DLD1 (cell line): ENCODE measurements around the gene PROKR2.

Source experiments
- in situ Hi-C: cut with HindIII; loops from 2 replicates; pipeline ENCODE4 v1.10.0; 2017; ENCODE audit warnings: low sequenced_read_pairs

PROKR2 gene

DNA sequence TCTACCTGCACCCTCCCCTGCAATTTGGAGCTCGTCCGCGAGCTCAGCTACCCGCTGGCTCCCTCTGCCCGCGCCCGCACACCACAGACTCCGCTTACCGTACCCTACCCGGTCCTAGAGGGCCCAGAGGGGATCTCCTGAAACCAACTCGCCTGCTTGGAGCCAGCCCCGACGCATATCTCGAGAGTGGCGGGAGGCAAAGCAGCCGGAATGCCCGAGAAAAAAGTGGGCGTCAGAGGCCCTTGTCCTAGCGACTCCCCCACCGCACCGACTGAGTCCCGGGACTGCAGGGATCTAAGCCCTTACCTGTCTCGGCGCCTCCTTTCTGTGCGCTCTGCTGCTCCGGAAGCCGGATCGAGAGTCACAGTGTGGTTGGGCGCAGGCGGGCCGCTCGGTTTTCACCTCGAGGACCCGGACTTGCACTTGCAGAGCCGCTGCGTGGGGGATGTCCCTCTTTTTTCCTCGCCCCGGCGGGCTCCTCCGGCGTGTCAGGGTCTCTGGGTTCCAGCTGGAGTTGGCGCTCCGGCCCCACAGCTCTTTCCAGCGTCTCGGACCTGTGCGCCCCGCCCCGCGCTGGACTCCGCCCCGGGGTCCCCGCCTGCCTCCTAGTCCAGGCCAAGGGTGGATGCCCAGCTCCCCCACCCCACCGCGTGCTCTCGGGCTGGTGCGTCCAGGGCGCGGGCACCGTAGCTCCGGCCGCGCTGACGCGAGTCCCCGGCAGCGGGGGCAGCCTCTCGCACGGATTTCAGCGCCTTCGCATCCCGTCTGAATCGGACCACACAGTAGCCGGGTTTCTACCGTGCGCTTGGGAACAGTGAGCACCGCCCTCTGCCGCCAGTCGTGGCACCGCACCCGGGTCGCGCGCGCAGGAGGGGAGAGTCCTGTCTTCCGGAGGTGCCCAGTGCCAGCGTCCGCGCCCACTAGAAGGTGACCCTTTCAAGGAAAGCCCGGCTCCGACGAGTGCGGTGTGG is at the start of gene PROKR2:
PROKR2 (minus strand) TSS at position 767 of the 971 bp plus-strand sequence. CDS start 2,585 bp downstream, outside the sequence.
- in situ Hi-C loops, result no loop called here

DNA sequence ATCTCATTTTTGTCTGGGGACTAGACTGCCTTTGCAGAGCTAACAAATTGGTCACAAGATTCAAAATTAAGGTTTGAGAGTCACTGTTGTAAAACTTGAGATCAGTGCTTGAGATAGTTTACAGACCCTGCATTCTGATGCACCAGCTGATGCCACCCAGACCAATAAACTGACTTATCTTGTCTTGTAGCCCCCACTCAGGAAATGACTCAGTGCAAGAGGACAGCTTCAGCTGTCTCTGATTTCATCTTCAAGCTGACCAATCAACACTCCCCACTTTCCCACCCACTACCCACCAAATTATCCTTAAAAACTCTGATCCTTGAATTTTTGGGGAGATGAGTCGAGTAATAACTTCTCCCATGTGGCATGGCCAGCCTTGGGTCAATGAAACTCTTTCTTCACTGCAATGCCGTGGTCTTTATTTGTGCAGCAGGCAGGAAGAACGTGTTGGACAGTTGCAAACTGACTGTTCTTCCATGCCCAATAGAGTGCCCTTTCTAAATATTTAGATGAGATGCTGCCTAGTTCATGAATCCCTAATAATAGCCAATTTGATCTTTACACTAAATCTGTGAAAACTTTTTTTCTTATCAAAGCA is 48.3 kb upstream of the PROKR2 start:
- in situ Hi-C loops, result no loop called here

DNA sequence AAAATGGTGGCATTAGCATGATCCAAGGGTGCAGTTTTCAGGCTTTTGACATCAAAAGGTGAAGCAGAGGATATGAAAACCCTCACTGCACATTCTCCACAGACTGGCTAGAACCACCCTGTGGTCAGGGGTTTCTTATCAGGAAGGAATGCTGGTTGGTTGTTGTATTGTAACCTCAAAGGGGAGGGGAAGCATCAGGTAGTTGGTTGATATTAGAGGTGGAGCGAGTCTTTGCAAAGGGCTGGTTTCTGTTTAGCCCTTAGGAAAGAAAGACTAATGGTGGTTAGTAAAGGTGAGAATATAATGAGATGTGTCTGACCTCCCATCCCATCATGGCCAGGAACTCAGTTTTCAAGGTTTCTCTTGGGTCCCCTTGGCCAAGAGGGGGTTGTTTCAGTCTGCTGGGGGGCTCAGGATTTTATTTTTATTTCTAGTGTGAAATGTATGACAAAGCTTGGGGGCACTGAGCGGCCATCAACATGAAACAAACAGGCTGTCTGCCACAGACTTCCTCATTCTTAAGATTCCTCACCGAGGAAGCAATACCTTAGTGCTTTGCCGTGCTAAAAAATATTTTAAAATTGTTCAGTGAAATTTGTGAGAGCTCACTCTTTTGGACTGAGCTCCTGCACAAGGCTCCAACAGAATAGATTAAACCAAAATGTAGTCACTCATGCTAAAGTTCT is 47.5 kb upstream of the PROKR2 start:
- in situ Hi-C loops, result no loop called here

DNA sequence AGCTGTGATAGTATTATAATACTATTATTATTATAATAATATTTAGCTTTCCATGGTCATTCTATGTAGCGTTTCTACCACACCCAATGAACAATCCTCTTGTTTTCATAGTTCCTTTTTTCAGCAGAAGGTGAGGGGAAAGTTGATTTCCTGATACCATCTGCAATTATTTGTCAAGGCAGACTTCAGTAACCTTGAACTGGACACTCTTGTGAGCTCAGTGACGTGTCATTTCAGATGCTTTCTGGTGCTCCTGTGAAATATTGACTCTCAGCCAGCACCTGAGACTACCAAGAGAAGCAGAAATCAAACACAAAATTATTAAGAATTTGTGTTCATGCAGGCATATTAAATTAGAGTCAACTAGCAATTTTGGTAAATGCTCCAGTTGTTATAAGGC is 46.0 kb upstream of the PROKR2 start:
- in situ Hi-C loops, result no loop called here

DNA sequence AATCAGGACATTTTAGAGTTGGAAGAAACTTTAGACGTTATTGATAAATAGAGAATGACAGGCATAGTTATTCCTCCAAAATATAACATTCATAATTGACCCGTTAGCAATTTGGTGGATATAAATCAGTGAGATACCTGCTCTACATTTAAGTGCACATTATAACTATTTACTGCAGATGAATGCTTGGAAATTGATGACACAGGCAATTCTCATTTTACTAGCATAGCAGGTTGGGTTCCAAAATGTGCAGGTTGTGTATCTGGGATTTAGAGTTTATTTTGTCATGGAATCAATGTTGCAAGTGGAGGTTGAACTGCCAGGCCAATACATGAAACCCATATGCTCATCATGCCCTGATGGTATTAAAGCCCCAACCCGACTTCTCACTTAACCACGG is 44.4 kb upstream of the PROKR2 start:
- in situ Hi-C loops, result no loop called here

DNA sequence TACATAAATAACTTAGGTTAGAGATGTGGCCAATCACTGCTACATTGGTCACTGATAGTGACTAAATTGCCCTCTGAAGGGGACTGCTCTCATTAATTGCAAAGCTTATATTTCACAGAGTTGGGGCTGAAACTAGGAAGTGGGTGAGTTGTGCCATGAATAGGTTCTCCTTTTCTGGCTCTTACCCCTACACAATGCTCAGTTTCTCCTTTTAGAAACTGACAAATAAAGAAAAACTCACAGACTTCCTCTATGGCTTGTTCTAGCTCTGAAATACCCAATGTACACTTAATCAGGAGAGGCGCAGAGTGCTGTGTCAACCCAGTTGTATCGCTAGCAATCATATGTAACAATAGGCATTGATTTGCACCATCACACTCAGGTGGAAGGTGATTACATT is 41.2 kb upstream of the PROKR2 start:
- in situ Hi-C loops, result no loop called here

DNA sequence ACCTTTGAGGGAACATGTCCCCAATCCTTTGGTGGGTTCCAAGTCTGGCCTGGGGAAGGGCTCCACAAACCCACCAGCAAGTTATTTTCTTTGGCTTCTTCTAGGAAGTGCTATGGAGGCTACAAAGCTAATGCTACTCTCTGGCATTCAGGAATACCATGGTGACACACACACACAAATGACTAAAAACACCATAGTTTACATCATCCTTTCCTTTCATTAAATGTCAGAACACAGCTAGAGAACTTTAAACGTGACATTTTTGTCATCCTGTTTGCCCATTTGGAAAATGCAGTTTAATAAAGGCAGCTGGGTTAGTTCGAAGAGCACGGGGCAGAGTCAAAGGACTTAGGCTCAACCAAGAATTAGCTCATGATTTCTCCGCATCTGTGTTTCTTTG is 40.2 kb upstream of the PROKR2 start:
- in situ Hi-C loops, result no loop called here

DNA sequence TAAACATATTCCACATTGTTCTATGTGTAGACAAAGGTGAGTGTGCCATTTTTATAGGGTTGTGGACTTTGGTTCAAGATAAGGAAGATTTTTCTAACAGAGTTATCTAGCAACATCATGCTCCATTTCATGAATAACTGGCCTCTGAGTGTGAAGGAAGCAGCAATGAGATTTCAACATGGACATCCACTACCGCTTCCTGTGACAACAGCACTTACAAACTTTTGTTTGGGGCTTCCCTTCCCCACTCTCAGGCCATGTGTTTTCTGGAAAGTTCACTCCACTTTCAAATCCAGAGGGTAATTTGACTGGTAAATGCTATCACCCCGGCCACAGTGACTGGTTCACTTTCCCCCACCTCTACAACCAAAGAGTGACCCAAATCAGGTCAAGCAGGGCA is 38.1 kb upstream of the PROKR2 start:
- in situ Hi-C loops, result no loop called here

DNA sequence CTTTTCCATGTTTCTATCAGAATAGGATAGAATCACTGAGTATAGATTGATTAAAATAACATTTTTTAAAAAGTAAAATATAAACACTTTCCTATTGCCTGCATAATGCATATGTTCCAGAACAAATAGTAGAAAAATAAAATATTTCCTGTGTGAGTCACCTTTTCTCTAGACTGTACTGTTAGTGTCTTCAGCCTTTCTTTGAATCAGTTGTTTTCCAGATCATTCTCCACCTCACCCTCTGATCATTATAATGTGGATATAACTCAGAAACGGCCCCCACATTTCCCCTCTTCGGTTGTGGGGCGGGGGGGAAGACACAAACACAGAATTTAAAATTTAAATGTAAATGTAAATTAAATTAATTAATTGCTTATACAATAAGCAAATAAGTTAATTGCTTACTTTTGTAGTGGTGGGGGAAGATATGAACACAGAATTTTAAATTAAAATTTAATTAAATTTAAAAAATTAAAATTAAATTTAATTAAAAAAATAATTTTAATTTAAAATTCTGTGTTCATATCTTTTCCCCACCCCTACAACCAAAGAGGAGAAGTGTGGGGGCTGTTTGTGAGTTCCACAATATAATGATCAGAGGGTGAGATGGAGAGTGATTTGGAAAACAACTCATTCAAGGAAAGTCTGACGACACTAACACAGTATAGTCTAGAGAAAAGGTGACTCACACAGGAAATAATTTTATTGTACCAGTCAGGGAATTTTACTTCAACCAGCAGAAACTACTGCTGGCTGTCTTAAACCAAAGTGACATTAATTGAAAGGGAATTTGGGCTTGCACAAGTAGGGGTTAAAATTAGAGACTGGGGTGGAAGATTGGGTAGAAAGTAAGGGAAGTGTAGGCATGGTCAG is 37.1 kb upstream of the PROKR2 start:
- in situ Hi-C loops, result no loop called here

DNA sequence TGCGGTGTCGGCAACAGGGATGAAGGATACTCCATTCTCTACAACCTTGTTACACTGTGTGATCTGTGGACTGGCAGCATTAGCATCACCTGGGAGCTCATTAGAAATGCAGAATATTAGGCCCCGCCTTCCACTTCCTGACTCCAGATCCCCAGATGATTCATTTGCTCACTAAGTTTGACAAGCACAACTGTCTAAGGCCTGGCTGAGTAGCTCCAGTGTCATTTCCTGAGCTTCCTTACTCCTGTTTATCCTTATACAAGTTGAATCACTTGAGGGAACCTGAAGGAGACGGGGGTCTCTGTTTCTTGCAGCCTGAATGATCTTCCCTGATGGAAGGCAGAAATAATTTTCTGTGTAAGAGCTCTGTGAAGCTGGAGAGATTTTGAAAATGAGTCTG is 32.7 kb upstream of the PROKR2 start:
- in situ Hi-C loops, result no loop called here

DNA sequence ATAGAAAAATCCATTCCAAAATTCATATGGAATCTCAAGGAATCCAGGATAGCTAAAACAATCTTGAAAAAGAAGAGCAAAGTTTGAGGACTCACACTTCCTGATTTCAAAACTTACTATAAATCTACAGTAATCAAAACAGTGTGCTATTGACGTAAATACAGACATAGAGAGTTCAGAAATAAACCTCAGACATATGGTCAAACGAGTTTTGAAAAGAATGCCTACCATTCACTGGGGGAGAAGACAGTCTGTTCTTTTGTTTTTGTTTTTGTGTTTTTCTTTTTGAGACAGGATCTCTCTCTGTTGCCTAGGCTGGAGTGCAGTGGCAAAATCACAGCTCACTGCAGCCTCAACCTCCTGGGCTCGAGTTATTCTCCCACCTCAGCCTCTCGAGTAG is 25.3 kb upstream of the PROKR2 start:
- in situ Hi-C loops, result no loop called here

DNA sequence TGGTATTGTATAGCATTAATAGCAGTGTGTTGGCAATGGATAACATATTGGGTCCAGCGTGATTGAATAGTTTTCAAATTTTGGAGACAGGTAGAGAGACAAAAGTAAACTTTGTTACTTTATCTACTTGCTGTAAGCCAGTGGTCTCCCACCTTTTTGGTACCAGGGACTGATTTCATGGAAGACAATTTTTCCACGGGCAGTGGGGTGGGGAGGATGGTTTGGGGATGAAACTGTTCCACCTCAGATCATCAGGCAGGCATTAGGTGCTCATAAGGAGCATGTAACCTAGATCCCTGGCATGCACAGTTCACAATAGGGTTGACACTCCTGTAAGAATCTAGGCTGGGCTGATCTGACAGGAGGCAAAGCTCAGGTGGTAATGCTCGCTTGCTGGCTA is 14.6 kb upstream of the PROKR2 start:
- in situ Hi-C loops, result no loop called here

DNA sequence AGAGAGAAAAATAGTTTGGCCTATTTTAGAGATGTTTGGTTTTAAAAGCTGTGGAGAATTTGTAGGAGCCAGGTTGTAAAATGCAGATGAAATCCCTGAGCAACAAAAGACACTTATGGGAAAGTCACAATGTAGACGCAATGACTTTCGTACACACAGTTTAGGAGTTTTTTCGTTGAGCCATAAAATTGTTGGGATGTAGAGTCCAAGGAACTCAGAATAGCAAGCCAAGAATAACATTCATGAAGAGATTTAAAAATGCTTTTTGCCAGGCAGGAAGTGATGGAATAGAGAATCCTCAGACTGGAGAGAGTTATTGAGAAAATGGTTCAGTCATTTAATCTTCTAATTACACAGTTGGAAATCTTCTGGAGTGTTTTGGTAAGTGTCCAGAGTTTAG is 11.5 kb upstream of the PROKR2 start:
- in situ Hi-C loops, result no loop called here

DNA sequence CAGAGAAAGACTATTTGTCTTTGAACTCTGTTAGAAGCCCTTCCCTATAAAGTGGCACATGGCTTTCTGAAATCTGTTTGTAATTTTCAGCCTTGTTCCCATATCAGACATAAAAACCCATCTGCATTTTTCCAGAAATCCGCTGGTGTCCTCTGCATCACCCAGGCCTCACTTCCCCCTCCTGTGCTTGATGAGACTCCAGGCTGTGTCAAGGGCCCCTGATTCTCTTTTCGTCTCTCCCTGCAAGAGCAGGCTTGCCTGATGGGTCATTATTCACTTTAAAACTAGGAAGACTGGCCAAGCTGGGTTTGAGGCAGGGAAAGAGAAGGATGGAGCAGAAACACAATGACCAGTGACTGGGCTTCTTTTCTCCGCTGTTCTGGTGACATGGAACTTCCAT is 10.6 kb upstream of the PROKR2 start:
- in situ Hi-C loops, result no loop called here

DNA sequence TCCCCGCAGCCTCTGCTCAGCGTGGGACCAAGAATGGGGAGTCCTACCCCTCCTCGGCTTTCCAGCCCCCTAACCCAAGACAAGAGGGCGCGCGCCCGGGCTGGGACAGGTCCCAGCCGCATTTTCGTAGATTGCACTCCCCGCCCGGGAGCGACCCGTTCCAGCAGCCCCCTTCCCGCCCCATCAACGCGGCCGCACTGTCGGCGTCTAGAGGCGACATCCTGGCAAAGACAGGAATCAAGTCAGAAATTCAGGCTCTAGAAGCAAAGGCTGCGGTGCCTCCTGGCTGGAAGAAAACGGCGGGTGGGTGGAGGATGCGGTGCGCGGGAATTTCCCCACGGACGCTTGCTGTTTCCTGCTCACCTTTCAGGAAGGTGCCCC is 957 bp downstream of the PROKR2 start:
- in situ Hi-C loops, result no loop called here

DNA sequence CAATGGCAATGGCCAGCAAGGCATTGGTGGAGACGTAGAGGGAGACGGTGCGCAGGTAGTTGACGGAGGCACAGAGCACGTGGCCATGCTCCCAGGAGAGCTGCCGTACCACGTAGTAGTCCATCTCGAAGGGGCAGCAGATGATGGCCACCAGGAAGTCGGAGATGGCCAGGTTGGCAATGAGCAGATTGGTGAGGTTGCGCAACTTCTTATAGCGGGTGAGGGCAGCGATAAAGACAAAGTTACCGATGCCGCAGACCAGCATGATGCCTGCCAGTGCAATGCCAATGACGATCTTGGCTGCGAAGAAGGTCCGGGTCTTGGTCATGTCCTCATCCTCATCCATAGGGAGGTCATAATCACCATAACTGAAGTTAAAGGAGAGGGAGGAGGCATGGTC is 2.8 kb downstream of the PROKR2 start:
- in situ Hi-C loops, result no loop called here

DNA sequence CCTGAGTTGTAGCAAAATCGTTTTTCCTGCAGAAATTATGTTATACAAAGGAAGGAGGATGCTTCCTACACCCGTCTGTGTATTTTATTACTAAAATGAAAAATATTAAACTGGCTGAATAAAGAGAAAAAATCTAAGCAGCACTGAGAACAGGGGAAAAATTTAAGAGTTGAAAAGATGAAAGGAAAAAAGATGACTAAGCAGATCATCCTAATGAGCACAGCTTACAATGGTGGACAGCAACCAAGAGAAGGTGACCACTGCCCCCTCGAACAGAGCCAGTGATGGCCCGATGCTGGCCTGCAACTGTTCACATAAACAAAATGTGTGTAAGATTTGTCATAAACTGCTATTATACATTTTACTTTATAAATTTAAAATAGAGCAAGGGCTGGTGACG is 4.2 kb downstream of the PROKR2 start:
- in situ Hi-C loops, result no loop called here

DNA sequence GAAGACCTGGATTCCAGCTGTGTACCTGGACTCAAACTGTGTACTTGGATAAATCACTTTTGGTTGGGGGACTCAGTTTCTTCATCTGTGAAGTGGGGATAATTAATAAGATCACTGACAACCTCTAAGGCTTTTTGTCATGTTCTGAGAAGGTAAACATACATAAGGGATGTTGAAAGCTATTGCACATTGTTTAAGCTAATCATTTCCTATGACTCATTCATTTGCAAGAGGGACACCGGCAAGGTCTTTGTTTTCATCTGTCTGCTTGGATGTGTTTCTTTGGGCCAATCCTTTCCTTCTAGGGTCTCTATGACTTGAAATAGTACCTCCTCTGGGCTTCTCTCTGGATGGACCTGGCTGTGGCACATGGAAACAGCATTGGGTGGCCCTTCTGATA is 6.8 kb downstream of the PROKR2 start:
- in situ Hi-C loops, result no loop called here

DNA sequence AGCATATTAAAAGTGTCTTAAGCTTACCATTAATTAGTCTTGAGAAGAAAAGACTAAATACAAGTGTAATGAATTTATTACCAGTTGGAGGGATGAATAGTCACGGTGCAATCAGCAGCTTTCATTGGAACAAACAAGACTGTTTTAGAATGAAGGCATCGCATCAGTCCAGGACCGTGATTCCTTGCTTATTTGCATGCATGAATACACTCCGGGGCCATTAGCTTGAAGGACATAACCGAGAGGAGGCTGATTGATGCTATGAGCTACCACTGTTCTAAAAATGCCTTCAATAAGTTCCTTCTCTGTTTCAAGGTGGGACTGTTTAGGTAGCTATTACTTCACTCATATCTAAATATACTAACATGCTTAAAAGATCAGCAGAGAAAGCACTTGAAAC is 17.9 kb downstream of the PROKR2 start:
- in situ Hi-C loops, result no loop called here

DNA sequence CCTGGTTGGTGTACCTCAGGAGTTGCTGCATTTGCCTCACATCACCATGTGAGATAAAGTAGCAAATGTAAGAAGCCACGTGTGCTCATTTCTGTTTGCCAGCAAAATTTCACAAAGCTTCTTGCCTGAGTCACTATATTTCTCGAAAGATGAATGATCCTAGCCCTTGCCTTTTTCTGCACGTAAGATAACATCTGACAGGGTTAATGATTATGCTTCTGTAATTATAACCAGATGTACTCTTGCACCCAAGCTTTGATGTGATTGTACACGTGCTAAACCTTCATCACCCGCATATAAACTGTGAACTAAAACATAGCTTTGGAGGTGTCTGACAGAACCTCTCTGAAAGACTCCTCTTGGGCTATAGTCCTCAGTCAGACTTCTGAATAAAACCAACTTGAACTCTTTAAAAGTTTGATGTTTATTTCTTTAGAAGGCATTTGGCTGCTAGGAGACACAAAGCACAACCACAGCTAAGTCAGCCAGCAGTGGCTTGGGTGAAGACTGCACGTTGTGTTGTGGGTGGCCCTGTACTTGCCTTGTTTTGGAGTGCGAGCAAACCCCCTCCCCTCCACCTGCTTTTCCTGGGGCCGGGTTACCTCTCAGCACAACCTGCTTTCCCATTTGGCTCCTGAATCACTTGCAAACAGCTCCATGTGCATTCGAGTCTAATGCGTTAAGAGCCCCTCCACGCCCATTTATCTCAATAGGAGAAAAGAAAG is 19.3 kb downstream of the PROKR2 start:
- in situ Hi-C loops, result no loop called here
